SK-N-MC (cell line): Measurements from ENCODE around the gene IL1RAP.

Experiments
- EZH2 ChIP-seq: fragments of 200-600 bp; sonication (generic); IDR thresholded peaks from one replicate; pipeline ENCODE4 v1.6.1; 2017; ENCODE audit warnings: antibody characterized with exemption
- POLR2AphosphoS5 ChIP-seq: IDR thresholded peaks from 2 replicates; pipeline ENCODE4 v1.6.1; 2012; ENCODE audit warnings: mild to moderate bottlenecking, low read depth, low read length, borderline replicate concordance

GRCh38 chr3:190524942-190525341 lies 11.1 kb downstream of the IL1RAP start:
- TF ChIP-seq EZH2 (no peak), POLR2AphosphoS5 (no peak)
